GM19328 (cell line): ENCODE results near the gene SMLR1.

ENCODE experiments used
- ATAC-seq: cut with Tn5 transposase; IDR thresholded peaks from one replicate; pipeline ENCODE4 v1.9.1; 2021; ENCODE audit warnings: mild to moderate bottlenecking, moderate library complexity; ENCODE audit not compliant: unreplicated experiment

The SMLR1 gene

GRCh38 chr6:130849594-130849993 is 22.4 kb downstream of the SMLR1 start:
- ATAC-seq = no peak

- ATAC-seq = no peak
Measured at GRCh38 chr6:130851026-130851425, 23.8 kb downstream of the SMLR1 start.

GRCh38 chr6:130852844-130853554 is 25.8 kb downstream of the SMLR1 start:
- ATAC-seq = no peak

- no peak for ATAC-seq
Measured at GRCh38 chr6:130853555-130854183, 26.5 kb downstream of the SMLR1 start.

- no peak for ATAC-seq
Measured at GRCh38 chr6:130858054-130858453, 30.8 kb downstream of the SMLR1 start.

- no peak for ATAC-seq
Measured at GRCh38 chr6:130858498-130859160, 31.4 kb downstream of the SMLR1 start.

GRCh38 chr6:130859161-130859867 is 32.1 kb downstream of the SMLR1 start:
- no peak for ATAC-seq

GRCh38 chr6:130862370-130862769 is 35.2 kb downstream of the SMLR1 start:
- no peak for ATAC-seq

- ATAC-seq = no peak
Measured at GRCh38 chr6:130863415-130864230, 36.4 kb downstream of the SMLR1 start.

- ATAC-seq = no peak
Measured at GRCh38 chr6:130864344-130864743, 37.1 kb downstream of the SMLR1 start.

- no peak for ATAC-seq
Measured at GRCh38 chr6:130865793-130866192, 38.6 kb downstream of the SMLR1 start.

- no peak for ATAC-seq
Measured at GRCh38 chr6:130869681-130870080, 42.5 kb downstream of the SMLR1 start.

GRCh38 chr6:130870179-130870880 is 43.1 kb downstream of the SMLR1 start:
- no peak for ATAC-seq

GRCh38 chr6:130872250-130873095 is 45.3 kb downstream of the SMLR1 start:
- no peak for ATAC-seq

GRCh38 chr6:130873746-130874145 is 46.5 kb downstream of the SMLR1 start:
- ATAC-seq = no peak

- no peak for ATAC-seq
Measured at GRCh38 chr6:130879826-130880225, 52.6 kb downstream of the SMLR1 start.

- ATAC-seq = no peak
Measured at GRCh38 chr6:130882370-130882769, 55.2 kb downstream of the SMLR1 start.

GRCh38 chr6:130885392-130886192 is 58.4 kb downstream of the SMLR1 start:
- ATAC-seq = peak; percentile 83
